H9 (cell line): Measurements from ENCODE around the gene YES1. TPM values are rescaled to one million over a fixed set of nuclear protein-coding genes. Genes with fewer than 3 reads are reported as not detected.

Experiments
- DNase-seq: peaks from one replicate; pipeline ENCODE4 v3.0.0-alpha.2; 2017
- H2AFZ ChIP-seq: one replicate; pipeline ENCODE4 v1.6.1; 2013; ENCODE audit warnings: mild to moderate bottlenecking, low read length, control low read depth, moderate library complexity
- H2AK5ac ChIP-seq: 2 replicates; pipeline ENCODE4 v1.6.1; 2013; ENCODE audit warnings: low read length, control low read depth, mixed read lengths; ENCODE audit not compliant: insufficient read length
- H2BK120ac ChIP-seq: one replicate; pipeline ENCODE4 v1.6.1; 2013; ENCODE audit warnings: low read depth, mild to moderate bottlenecking, low read length, control low read depth, inconsistent platforms; ENCODE audit not compliant: poor library complexity, severe bottlenecking
- H2BK12ac ChIP-seq: 2 replicates; pipeline ENCODE4 v1.6.1; 2013; ENCODE audit warnings: low read length, control low read depth, mixed read lengths, low read depth; ENCODE audit not compliant: insufficient read length
- H2BK15ac ChIP-seq: 2 replicates; pipeline ENCODE4 v1.6.1; 2013; ENCODE audit warnings: low read depth, low read length, control low read depth
- H2BK20ac ChIP-seq: one replicate; pipeline ENCODE4 v1.6.1; 2013; ENCODE audit warnings: low read depth, mild to moderate bottlenecking, low read length, control low read depth, inconsistent platforms; ENCODE audit not compliant: poor library complexity, severe bottlenecking
- H2BK5ac ChIP-seq: 2 replicates; pipeline ENCODE4 v1.6.1; 2013; ENCODE audit warnings: low read length, control low read depth, mixed read lengths; ENCODE audit not compliant: insufficient read length
- H3K14ac ChIP-seq: 2 replicates; pipeline ENCODE4 v1.6.1; 2013; ENCODE audit warnings: low read length, control low read depth; ENCODE audit not compliant: insufficient read depth
- H3K18ac ChIP-seq: 2 replicates; pipeline ENCODE4 v1.6.1; 2013; ENCODE audit warnings: low read depth, mild to moderate bottlenecking, mixed read lengths, low read length, control low read depth; ENCODE audit not compliant: insufficient read length
- H3K23ac ChIP-seq: 2 replicates; pipeline ENCODE4 v1.6.1; 2013; ENCODE audit warnings: low read length, control low read depth, mixed read lengths, low read depth; ENCODE audit not compliant: insufficient read length
- H3K23me2 ChIP-seq: 2 replicates; pipeline ENCODE4 v1.6.1; 2013; ENCODE audit warnings: low read depth, mild to moderate bottlenecking, mixed read lengths, low read length, control low read depth; ENCODE audit not compliant: insufficient read length, poor library complexity, severe bottlenecking
- H3K27ac ChIP-seq: 2 replicates; pipeline ENCODE4 v1.5.1; 2013; ENCODE audit warnings: low read length, control low read depth, mixed read lengths, low read depth; ENCODE audit not compliant: insufficient read length
- H3K27me3 ChIP-seq: 2 replicates; pipeline ENCODE4 v1.6.1; 2013; ENCODE audit warnings: low read length, control low read depth, inconsistent platforms; ENCODE audit not compliant: insufficient read depth
- H3K4ac ChIP-seq: 2 replicates; pipeline ENCODE4 v1.6.1; 2013; ENCODE audit warnings: low read depth, mild to moderate bottlenecking, control low read depth, inconsistent platforms, low read length, moderate library complexity
- H3K4me1 ChIP-seq: 2 replicates; pipeline ENCODE4 v1.6.1; 2013; ENCODE audit warnings: low read length, control low read depth, inconsistent platforms; ENCODE audit not compliant: insufficient read depth
- H3K4me2 ChIP-seq: 2 replicates; pipeline ENCODE4 v1.6.1; 2013; ENCODE audit warnings: low read length, control low read depth, mixed read lengths; ENCODE audit not compliant: insufficient read length, insufficient read depth
- H3K56ac ChIP-seq: 2 replicates; pipeline ENCODE4 v1.6.1; 2013; ENCODE audit warnings: low read depth, mild to moderate bottlenecking, mixed read lengths, low read length, control low read depth; ENCODE audit not compliant: insufficient read length
- H3K79me1 ChIP-seq: 2 replicates; pipeline ENCODE4 v1.6.1; 2013; ENCODE audit warnings: low read depth, mild to moderate bottlenecking, moderate library complexity, low read length, control low read depth, inconsistent platforms; ENCODE audit not compliant: insufficient read depth, poor library complexity, severe bottlenecking
- H3K79me2 ChIP-seq: 2 replicates; pipeline ENCODE4 v1.6.1; 2013; ENCODE audit warnings: low read length, control low read depth, inconsistent platforms; ENCODE audit not compliant: insufficient read depth
- H3K9ac ChIP-seq: 2 replicates; pipeline ENCODE4 v1.6.1; 2013; ENCODE audit warnings: low read length, control low read depth, mixed read lengths; ENCODE audit not compliant: insufficient read length; ENCODE audit errors: extremely low read depth
- H3K9me3 ChIP-seq: one replicate; pipeline ENCODE4 v1.6.1; 2013; ENCODE audit warnings: low read depth, low read length, inconsistent platforms; ENCODE audit not compliant: control insufficient read depth
- H3T11ph ChIP-seq: one replicate; pipeline ENCODE4 v1.6.1; 2013; ENCODE audit warnings: mild to moderate bottlenecking, low read length, control low read depth, inconsistent platforms
- H4K20me1 ChIP-seq: one replicate; pipeline ENCODE4 v1.6.1; 2013; ENCODE audit not compliant: control insufficient read depth, insufficient read length, insufficient read depth
- H4K5ac ChIP-seq: 2 replicates; pipeline ENCODE4 v1.6.1; 2013; ENCODE audit warnings: low read depth, mild to moderate bottlenecking, mixed read lengths, low read length, control low read depth; ENCODE audit not compliant: insufficient read length
- H4K8ac ChIP-seq: replicated peaks from 2 replicates; pipeline ENCODE4 v1.6.1; 2013; ENCODE audit warnings: low read length, control low read depth, mixed read lengths, low read depth; ENCODE audit not compliant: insufficient read length
- H4K91ac ChIP-seq: 2 replicates; pipeline ENCODE4 v1.6.1; 2013; ENCODE audit warnings: low read depth, mild to moderate bottlenecking, moderate library complexity, mixed read lengths, low read length, control low read depth; ENCODE audit not compliant: insufficient read length
- H3K27ac Mint-ChIP-seq, 3 experiments: 2 replicates in 2 of 3; 3 replicates in 1 of 3; pipeline ENCODE4 v1.8.0; 2020 to 2021; ENCODE audit warnings: mixed read lengths in 3 of 3, mild to moderate bottlenecking in 1 of 3, moderate library complexity in 1 of 3
- H3K27me3 Mint-ChIP-seq: 2 replicates; pipeline ENCODE4 v1.8.0; 2021; ENCODE audit warnings: low read depth, mild to moderate bottlenecking, moderate library complexity, mixed read lengths
- H3K36me3 Mint-ChIP-seq, 3 experiments: 2 replicates in 2 of 3; 3 replicates in 1 of 3; pipeline ENCODE4 v1.8.0; 2020 to 2021; ENCODE audit warnings: low read depth in 3 of 3, mixed read lengths in 3 of 3; ENCODE audit not compliant: insufficient read depth in 1 of 3
- H3K4me1 Mint-ChIP-seq, 2 experiments: 2 replicates each; pipeline ENCODE4 v1.8.0; 2020; ENCODE audit warnings: mixed read lengths in 2 of 2
- H3K4me3 Mint-ChIP-seq, 2 experiments: 2 replicates in 1 of 2; 3 replicates in 1 of 2; pipeline ENCODE4 v1.8.0; 2020 to 2021; ENCODE audit warnings: mild to moderate bottlenecking in 2 of 2, mixed read lengths in 2 of 2, moderate library complexity in 1 of 2
- H3K9me3 Mint-ChIP-seq, 2 experiments: 2 replicates in 1 of 2; 3 replicates in 1 of 2; pipeline ENCODE4 v1.8.0; 2020; ENCODE audit warnings: mild to moderate bottlenecking in 2 of 2, mixed read lengths in 2 of 2, moderate library complexity in 1 of 2
- CTCF ChIP-seq: fragments of 200-600 bp; sonication (generic); conservative IDR thresholded peaks from 3 replicates; pipeline ENCODE4 v1.8.0; 2021; ENCODE audit warnings: antibody characterized with exemption, mild to moderate bottlenecking
- WGBS: extraction: QIAGEN DNeasy Blood & Tissue Kit; methylation state at CpG from one replicate; pipeline ENCODE4 v1.1.7; 2013; ENCODE audit warnings: missing lambda C conversion rate, low lambda C conversion rate, mixed read lengths; ENCODE audit not compliant: insufficient read length; ENCODE audit errors: extremely low coverage; 5-methylcytosine and 5-hydroxymethylcytosine counted together
- total RNA-seq: library from RNA; stranded (reverse); gene quantifications from 2 replicates; pipeline ENCODE4 v1.2.1, GENCODE V29; 2021

Gene YES1
- total RNA-seq, 1 experiment from 2014 or later = 86.9 TPM

GRCh38 chr18:750456-750855 lies 61.6 kb downstream of the YES1 start:
- WGBS = no CpG with 5 or more reads among the region's 1 CpG
- H3K36me3 Mint-ChIP-seq = peaks cover 8 to 34% (median 30%) of the 10 kb centered on the region in 3 experiments; a peak in 5 of 7 replicates

More at GRCh38 chr18:750456-750855, 61.6 kb downstream of the YES1 start:
- H3K9me3 ChIP-seq = no peaks in the 10 kb centered on the region
- no peak overlapping the region for H2BK15ac ChIP-seq
- no peak overlapping the region for H2AK5ac ChIP-seq
- H2BK20ac ChIP-seq = no peak overlapping the region
- no peak overlapping the region for H3K14ac ChIP-seq
- H3K4me3 Mint-ChIP-seq = no peak overlapping the region
- no peaks in the 10 kb centered on the region for H3K79me1 ChIP-seq
- H3K27ac Mint-ChIP-seq = peak overlapping the region in 1 of 3 experiments; percentile 1; a peak in 1 of 7 replicates
- H3T11ph ChIP-seq = no peak overlapping the region
- H3K23me2 ChIP-seq = no peaks in the 10 kb centered on the region
- no peak overlapping the region for H3K18ac ChIP-seq
- H4K8ac ChIP-seq = no peak overlapping the region
- H3K56ac ChIP-seq = no peak overlapping the region
- no peaks in the 10 kb centered on the region for H3K4me1 Mint-ChIP-seq
- no peak overlapping the region for H4K91ac ChIP-seq
- H2BK5ac ChIP-seq = no peak overlapping the region
- H4K5ac ChIP-seq = no peak overlapping the region
- no peak for DNase-seq
- H3K4me1 ChIP-seq = no peaks in the 10 kb centered on the region
- TF ChIP-seq CTCF = no peak
- H2BK12ac ChIP-seq = no peak overlapping the region
- H3K27me3 ChIP-seq = no peaks in the 10 kb centered on the region
- no peak overlapping the region for H3K4ac ChIP-seq
- no peak overlapping the region for H2BK120ac ChIP-seq
- H3K9me3 Mint-ChIP-seq = no peaks in the 10 kb centered on the region
- H3K27me3 Mint-ChIP-seq = no peaks in the 10 kb centered on the region
- H4K20me1 ChIP-seq = no peaks in the 10 kb centered on the region
- H3K27ac ChIP-seq = no peak overlapping the region
- H3K4me2 ChIP-seq = no peak overlapping the region
- no peak overlapping the region for H3K9ac ChIP-seq
- H3K79me2 ChIP-seq = no peaks in the 10 kb centered on the region
- H3K23ac ChIP-seq = no peak overlapping the region
- no peak overlapping the region for H2AFZ ChIP-seq
